Brain microvascular endothelial cell (primary cell): ENCODE results near the gene DPP10.
"Not testable (repeated sequence)": the region's sequence is repeated elsewhere in the genome, so short reads cannot be mapped to it uniquely, and the experiment has no call there.

ENCODE experiments used
- DNase-seq: peaks from one replicate; pipeline ENCODE4 v3.0.0-alpha.2; 2020
- H3K27ac ChIP-seq: fragments of 250-450 bp; sonication (Bioruptor Pico); 2 replicates; pipeline ENCODE4 v1.5.1; 2020; ENCODE audit warnings: mild to moderate bottlenecking, moderate library complexity
- H3K27me3 ChIP-seq: fragments of 250-450 bp; sonication (Bioruptor Pico); replicated peaks from 2 replicates; pipeline ENCODE4 v1.5.1; 2020; ENCODE audit warnings: mild to moderate bottlenecking
- H3K36me3 ChIP-seq: fragments of 250-450 bp; sonication (Bioruptor Pico); replicated peaks from 2 replicates; pipeline ENCODE4 v1.5.1; 2020; ENCODE audit warnings: mild to moderate bottlenecking
- H3K4me3 ChIP-seq: 2 replicates; pipeline ENCODE4 v1.5.1; 2011; ENCODE audit warnings: low read depth, mild to moderate bottlenecking, control low read depth, low read length, moderate library complexity
- CTCF ChIP-seq: IDR thresholded peaks from 2 replicates; pipeline ENCODE4 v1.5.1; 2011; ENCODE audit warnings: low read depth, mild to moderate bottlenecking, moderate library complexity, low read length, control low read depth, inconsistent platforms; ENCODE audit errors: missing control alignments
- in situ Hi-C: cut with HindIII; loops from 2 replicates; pipeline ENCODE4 v1.10.0; 2017; ENCODE audit warnings: low sequenced_read_pairs, low pct_ligation_motif_present

Gene DPP10

GRCh38 chr2:114517580-114517979, 75.1 kb downstream of the DPP10 start:
- in situ Hi-C loops = no loop called here
- TF ChIP-seq CTCF = no peak
- Histone ChIP-seq H3K27me3 (no peaks in the 10 kb centered on the region), H3K27ac (no peak overlapping the region), H3K4me3 (no peak overlapping the region), H3K36me3 (no peaks in the 10 kb centered on the region)
- DNase-seq = no peak

GRCh38 chr2:114518738-114519137, 76.3 kb downstream of the DPP10 start:
- in situ Hi-C loops = no loop called here
- H3K27me3 ChIP-seq = no peaks in the 10 kb centered on the region
- TF ChIP-seq CTCF = no peak
- H3K36me3 ChIP-seq = no peaks in the 10 kb centered on the region
- no peak overlapping the region for H3K4me3 ChIP-seq
- no peak for DNase-seq
- H3K27ac ChIP-seq = no peak overlapping the region

GRCh38 chr2:114522612-114523011, 80.2 kb downstream of the DPP10 start:
- in situ Hi-C loops, H3K4me3 ChIP-seq, H3K27ac ChIP-seq, DNase-seq, H3K36me3 ChIP-seq, H3K27me3 ChIP-seq: not testable (repeated sequence)

GRCh38 chr2:114525955-114526354, 83.5 kb downstream of the DPP10 start:
- H3K36me3 ChIP-seq = no peaks in the 10 kb centered on the region
- no peak for DNase-seq
- TF ChIP-seq CTCF = no peak
- no peaks in the 10 kb centered on the region for H3K27me3 ChIP-seq
- in situ Hi-C loops = no loop called here
- no peak overlapping the region for H3K4me3 ChIP-seq
- no peak overlapping the region for H3K27ac ChIP-seq

- Histone ChIP-seq H3K27ac (no peak overlapping the region), H3K27me3 (no peaks in the 10 kb centered on the region), H3K36me3 (no peaks in the 10 kb centered on the region), H3K4me3 (no peak overlapping the region)
- TF ChIP-seq CTCF = no peak
- no peak for DNase-seq
- in situ Hi-C loops = no loop called here
Observed at GRCh38 chr2:114526841-114527240, 84.4 kb downstream of the DPP10 start.

GRCh38 chr2:114527330-114527983, 85.0 kb downstream of the DPP10 start:
- in situ Hi-C loops = no loop called here
- H3K4me3 ChIP-seq = no peak overlapping the region
- DNase-seq = no peak
- TF ChIP-seq CTCF = no peak
- H3K27me3 ChIP-seq = no peaks in the 10 kb centered on the region
- no peaks in the 10 kb centered on the region for H3K36me3 ChIP-seq
- no peak overlapping the region for H3K27ac ChIP-seq
